GM19467 (cell line): Measurements from ENCODE around the gene ALG10B.
"Not testable (repeated sequence)": the region's sequence is repeated elsewhere in the genome, so short reads cannot be mapped to it uniquely, and the experiment has no call there.

ENCODE experiments used
- ATAC-seq: cut with Tn5 transposase; IDR thresholded peaks from one replicate; pipeline ENCODE4 v1.9.1; 2021; ENCODE audit warnings: mild to moderate bottlenecking, moderate library complexity; ENCODE audit not compliant: unreplicated experiment

The ALG10B gene, protein sequence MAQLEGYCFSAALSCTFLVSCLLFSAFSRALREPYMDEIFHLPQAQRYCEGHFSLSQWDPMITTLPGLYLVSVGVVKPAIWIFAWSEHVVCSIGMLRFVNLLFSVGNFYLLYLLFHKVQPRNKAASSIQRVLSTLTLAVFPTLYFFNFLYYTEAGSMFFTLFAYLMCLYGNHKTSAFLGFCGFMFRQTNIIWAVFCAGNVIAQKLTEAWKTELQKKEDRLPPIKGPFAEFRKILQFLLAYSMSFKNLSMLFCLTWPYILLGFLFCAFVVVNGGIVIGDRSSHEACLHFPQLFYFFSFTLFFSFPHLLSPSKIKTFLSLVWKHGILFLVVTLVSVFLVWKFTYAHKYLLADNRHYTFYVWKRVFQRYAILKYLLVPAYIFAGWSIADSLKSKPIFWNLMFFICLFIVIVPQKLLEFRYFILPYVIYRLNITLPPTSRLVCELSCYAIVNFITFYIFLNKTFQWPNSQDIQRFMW

DNA sequence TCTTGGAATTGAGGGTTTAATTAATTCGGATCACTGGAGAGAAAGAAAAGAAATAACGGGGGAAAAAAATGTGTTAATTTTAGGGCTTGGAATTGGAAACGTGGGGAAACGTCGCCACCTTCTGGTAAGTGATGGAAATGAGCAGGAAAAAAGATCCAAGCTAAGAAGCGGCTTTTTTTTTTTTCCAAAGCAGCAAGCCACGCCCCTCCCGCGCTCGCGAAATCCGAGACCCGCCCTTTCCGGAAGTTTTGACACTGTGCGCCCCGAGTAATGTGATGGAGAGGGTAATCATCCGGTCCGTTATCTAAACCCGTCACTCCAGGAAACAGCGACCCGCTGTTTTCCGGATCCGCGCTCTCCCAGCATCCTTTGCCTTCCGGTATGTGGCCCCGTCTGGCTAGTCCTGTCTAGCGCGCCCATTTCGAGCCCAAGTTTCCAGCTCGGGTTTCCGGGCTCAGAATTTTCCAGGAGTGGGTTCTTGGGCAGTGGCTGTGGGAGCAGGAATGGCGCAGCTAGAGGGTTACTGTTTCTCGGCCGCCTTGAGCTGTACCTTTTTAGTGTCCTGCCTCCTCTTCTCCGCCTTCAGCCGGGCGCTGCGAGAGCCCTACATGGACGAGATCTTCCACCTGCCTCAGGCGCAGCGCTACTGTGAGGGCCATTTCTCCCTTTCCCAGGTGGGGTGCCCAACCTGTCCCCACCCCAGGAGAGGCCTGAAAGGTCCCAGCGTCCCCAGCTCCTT, at the start of gene ALG10B:
ALG10B (plus strand) TSS at position 384 of the 739 bp plus-strand sequence; CDS start at position 504, 120 bp downstream.
- peak; percentile 100 for ATAC-seq

DNA sequence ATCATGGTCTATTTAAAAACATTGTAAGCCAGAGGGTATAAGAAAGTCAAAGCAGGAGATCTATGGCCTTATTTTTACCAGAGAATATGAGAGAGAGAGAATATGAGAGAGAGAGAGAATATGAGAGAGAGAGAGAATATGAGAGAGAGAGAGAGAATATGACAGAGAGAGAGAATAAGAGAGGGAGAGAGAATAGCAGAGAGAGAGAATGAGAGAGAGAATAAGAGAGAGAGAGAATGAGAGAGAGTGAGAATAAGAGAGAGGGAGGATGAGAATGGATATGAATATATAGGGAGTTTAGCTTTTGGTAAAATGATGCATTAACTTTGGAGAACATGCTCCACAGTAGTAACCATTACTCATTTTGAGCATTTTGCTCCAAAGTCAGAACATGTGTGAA, 48.0 kb upstream of the ALG10B start:
- no peak for ATAC-seq

DNA sequence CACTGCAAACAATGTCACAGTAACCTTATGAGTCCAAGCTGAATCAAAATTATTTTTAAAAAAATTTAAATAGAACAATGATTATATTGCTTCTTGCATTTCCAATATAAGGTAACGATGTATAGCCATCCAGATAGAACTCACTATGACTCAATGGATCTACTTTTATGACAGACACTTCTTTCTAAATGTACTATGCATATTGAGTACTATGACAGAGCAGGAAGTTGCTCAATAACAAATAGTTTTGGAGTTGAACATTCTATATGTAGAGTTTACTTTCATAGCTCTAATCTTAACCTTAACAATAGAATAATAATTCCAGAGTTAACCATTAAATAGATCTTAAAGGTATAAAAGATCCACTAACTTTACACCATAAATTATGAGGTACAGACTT, 46.7 kb upstream of the ALG10B start:
- ATAC-seq: no peak

DNA sequence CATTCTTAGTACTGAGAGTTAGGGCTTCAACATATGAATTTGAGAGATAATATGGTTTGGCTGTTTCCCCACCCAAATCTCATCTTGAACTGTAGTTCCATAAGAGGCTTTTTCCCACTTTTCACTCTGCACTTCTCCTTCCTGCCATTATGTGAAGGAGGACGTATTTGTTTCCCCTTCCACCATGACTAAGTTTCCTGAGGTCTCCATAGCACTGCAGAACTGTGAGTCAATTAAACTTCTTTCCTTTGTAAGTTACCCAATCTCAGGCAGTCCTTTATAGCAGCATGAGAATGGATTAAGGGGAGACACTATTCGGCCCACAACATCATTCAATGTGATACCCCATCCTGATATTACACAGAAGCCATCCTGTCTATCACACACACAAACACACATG, 36.8 kb upstream of the ALG10B start:
- ATAC-seq: no peak

DNA sequence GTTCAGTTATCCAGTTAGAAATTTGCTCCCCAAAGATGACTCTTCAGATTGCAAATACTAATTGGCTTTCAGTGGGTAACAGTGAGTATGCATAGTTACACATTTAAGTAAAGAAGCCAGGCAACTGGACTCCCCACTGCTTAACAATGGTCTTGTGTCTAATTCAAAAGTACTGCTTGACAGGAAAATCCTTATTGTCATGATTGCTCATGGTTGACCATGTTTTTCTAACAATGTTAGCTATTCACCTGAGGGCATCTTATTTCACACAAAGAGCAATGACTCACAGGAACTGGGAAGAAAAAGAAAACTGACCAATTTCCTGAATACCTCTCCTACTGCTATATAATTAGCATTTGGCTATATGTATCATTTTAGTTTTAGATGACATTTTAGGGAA, 33.7 kb upstream of the ALG10B start:
- no peak for ATAC-seq

DNA sequence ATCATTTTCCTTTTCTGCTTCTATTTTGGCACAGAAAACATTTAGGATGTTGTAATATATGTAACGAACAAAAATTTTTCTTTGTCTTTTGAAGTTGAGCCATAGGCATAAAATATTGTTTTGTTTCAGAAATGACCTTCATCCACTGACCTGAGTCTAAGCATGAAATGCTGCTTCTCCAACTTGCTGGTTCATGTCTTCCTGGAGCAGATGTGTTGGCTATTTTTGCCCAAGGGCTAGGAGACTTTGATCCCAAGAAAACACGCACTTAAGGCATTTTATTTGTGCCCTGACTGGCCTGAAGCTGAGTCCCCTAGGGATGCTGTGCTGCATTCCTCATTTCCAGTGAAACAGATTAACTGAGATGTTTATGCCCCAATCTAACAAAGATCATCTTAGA, 27.2 kb upstream of the ALG10B start:
- no peak for ATAC-seq

DNA sequence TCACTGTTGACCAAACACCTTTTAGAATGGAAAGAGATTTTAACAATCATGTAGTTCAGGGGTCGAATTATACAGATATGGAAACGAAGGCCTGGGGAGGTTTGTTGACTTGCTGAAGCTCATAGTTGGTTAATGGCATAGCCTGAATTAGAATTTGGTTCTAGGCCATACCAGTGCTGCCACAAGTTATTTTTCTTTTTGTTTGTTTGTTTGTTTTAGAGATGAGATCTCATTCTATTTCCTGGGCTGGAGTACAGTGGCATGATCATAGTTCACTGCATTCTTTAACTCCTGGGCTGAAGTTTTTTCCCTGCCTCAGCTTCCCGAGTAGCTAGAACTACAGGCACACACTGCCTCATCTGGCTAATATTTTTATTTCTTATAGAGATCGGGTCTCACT, 25.4 kb upstream of the ALG10B start:
- no peak for ATAC-seq

DNA sequence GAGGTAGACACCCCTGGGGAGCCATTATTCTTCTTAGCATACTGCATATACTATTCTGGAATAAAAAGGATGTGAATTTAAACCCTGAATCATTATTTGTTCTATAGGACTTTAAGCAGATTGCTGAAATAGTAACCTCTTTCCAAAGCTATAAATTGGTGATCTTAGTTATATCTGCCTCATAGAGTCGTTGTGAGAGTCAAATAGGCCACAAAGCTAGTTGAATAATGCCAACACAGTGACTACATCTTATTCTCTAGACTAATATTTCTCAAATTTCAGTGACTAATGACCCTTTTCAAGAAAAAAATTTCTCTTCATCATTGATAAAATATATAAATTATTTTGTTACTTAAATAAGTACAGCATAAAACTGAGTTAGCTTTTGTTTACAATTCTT, 13.6 kb upstream of the ALG10B start:
- ATAC-seq: not testable (repeated sequence)

DNA sequence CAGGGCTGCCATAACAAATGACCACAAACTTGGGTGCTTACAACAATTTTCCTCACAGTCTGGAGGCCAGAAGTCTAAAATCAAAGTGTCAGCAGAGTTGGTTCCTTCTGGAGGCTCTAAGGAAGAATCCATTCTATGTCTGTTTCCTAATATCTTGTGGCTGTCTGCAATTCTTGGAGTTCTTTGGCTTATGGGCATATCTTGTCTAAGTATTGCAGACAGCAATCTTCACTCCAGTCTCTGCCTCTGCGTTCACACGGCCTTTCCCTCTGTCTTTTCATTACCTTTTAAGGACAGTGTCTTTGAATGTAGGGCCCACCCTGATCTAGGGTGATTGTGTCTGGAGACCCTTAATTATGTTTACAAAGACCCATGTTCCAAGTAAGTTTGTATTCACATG, 5.4 kb downstream of the ALG10B start:
- ATAC-seq: not testable (repeated sequence)

DNA sequence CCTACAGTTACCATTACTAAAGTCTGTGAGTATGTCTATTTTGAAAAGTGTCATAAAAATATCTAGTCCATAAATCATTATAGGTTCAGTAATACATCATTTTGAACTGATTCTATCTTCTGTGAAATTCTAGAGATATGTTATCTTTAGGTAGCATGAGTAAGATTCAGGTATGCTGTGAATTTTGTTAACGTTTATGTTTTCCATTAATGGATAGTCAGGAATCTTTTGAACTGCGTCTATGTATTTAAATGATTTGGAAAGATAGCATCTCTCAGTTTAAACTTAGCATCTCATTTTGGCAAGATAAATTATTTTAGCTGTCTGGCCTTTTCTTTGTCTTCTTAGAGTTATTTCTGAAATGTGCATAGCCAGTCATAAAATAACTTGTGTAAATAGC, 8.3 kb downstream of the ALG10B start:
- ATAC-seq: no peak

DNA sequence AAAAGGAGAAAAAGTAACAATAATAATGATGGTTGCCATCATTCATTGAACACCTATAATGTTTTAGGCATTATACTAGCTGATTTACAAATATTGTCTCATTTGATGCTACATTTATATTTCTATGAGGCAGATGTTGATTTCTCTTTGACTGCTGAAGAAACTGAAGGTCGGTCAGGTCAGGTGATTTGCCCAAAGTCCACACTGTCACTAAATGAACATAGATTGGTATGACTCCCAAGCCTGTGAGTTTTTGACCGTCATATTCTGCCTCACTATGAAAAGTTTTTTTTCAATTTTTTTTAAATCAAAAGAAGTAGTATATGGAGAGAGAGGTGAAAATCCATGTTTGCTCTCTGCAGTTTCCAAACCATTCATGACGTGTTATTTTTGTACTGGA, 10.8 kb downstream of the ALG10B start:
- ATAC-seq: no peak

DNA sequence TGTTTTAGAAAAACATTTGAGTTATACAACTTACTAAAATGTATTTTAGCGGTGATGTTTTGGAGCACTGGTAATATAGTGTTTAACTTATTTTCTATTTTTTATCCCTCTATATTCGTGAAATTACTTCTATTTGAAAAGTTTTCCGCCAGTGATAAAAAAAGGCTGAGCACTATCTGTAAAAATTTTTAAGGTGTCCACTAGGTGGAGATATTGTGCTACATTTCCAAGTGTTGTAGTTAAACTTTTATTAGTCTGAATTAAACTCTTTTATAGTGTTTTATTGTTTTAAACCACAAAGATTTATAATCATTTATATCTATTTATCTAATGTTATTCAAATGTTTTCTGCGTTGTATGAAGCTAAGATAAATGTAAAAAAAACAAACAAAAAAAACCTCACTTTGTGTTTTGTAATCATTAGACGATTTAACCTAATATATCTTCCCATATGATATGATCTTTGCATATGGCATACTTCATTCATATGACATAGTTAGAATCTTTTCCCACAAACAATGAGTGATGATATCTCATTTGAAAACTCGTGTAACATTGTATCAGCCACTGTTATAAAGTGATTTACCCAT, 11.8 kb downstream of the ALG10B start:
- ATAC-seq: peak; percentile 57

DNA sequence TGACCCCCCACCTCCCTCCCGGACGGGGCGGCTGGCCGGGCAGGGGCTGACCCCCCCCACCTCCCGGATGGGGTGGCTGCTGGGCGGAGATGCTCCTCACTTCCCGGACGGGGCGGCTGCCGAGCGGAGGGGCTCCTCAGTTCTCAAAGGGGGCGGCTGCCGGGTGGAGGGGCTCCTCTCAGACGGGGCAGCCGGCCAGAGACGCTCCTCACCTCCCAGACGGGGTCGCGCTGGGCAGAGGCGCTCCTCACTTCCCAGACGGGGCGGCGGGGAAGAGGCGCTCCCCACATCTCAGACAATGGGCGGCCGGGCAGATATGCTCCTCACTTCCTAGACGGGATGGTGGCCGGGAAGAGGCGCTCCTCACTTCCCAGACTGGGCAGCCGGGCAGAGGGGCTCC, 13.8 kb downstream of the ALG10B start:
- ATAC-seq: not testable (repeated sequence)

DNA sequence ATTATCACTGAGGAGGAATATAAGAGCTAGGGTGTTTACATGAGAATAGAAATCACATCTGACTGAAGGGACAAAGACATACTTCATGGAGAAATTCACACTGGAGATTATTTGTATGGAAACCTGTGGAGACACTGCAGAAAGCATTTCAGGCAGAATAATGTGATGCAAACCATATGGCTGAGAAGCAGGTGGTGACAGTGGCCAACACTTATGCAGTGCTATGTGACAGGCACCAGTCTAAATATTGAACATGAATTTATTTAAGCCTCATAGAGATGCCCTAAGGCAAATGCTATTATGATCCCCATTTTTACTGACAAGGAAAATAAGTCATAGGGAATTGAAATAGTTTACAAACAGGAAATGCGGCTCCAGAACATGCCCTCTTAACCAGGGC, 16.2 kb downstream of the ALG10B start:
- no peak for ATAC-seq

DNA sequence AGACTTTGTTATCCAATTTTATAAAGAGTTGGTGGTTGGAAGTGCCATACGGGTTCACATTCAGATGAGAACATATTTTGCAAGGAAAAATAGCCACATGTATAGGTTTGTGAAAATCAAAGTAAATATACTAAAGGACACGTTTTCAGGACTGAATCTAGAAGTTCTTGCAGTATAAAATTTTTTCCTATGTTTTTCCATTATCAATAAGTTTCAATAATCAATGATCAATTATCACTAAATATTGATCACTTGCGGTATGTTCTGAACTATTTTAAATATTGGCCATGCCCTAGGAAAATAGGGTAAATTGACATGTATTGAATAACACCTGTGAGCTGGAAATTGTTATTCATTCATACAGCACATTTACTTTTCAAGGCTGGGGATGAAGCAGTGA, 25.9 kb downstream of the ALG10B start:
- ATAC-seq: no peak

DNA sequence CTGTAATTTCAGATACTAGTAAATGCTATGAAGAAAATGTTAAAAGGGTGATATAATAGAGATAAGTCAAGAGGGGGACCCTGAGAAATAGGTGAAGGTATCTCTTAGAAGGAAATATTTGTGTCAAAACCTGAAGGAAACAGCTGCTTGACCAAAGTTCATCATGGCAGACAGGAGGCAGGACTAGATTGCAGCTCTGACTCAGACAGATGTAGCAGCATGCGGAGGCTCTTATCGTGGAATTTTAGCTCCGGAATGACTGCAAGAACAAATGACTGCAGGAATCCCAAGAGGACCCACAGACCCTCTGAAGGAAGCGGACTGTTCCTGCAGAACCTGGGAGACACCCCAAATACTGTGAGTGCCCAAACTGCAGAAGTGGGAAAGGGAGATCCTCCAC, 26.7 kb downstream of the ALG10B start:
- not testable (repeated sequence) for ATAC-seq

DNA sequence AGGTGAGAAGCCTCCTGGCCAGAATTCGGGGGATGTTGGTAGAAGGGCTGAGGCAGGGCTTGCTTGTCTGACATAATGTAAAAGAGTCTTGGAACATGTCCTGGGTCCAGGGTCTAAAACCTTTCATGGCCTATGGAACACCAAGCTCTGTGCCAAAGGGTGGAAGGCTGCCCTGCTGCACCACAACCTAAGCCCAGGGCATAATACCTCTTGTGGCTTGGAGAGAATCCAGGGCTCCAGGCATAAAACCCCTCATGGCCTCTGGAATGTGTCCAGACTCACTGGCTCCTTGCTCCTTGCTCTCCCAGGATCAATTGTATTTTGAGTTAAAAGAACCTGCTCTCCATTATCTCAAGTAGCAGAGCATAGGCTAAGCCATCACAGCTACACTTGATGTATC, 27.3 kb downstream of the ALG10B start:
- not testable (repeated sequence) for ATAC-seq

DNA sequence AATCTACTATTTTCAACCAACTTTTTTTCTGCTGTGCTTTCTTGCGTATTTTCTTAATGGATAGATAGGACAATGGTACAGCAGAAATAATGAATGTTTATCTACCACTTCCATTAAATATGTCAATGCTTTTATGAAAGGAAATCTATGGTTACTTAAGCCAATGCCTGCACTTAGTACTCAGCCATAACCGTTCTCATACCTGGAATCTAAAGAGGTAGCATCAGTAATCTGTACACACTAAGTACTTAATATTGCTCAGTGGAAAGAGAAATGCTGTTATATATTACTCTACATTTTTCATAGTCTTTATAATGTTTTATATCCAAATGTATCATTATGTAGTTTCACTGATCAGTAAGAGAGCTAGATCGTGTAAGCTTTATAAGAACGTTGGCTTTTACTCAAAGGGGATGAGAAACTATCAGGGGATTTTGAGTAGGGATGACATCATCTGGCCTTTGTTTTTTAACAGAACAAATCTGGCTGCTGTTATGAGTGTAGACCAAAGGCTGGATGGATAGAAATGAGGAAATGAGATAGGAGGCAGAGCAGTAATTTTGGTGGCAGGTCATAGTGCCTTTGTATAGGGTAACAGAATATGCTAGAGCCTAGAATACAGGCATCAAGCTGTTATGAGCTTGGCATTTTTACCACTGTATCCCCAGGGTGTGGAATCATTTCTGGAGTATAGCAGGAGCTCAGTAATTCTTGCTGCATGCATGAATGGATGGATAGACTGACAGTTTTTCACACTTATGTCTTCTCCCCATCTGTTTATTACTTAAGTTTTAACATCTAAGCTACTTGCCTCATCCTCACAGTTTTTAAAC, 34.0 kb downstream of the ALG10B start:
- ATAC-seq: peak; percentile 96

DNA sequence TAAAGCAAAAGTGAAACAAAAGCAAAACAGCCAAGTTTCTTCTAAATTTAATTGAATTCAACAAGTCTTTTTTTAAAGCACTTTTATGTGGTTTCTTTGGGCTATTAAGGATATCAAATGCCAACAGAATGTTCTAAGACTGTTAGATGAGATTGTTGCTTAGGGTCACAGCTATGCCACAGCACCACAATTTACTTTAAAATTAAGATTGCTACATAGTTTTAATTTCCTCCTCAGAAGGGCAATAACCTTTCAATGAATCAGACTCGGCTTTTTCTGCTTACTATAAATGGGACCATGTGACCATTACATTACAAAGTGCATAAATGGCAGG, 34.6 kb downstream of the ALG10B start:
- not testable (repeated sequence) for ATAC-seq

DNA sequence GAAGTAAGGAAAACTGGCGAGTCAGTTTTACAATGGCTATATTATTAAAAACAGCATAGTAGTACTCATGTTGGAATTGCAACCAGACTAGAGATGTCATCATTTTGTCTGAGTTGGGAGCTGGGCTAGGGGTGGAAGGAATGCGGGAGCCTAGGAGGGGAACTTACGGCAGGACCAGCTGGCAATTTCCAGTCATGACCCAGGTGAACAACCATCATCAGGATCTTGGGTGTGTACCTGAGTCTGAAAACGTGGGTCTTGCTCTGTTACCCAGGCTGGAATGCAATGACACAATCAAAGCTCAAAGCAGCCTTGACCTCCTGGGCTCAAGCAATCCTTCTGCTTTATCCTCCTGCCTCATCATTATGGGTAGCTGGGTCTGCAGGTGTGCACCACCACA, 50.9 kb downstream of the ALG10B start:
- ATAC-seq: no peak

DNA sequence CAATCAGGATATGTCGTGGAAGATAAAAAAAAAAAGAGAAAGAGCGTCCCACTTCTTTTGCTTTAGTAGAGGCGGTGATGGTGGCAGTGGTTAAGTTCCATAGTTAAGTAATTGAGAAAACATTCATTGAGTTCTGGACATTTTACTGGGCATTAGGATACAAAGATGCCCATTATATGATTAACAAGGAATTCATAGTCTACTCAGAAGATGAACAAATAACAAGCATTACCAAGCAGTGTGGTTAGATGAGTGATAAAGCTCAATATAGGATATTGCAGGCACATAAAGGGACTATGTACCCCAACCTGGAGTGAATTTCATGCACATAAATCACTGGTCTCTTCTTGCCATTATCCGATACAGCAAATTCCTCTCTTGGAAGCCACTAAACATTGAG, 53.7 kb downstream of the ALG10B start:
- ATAC-seq: no peak
